ENCODE data around the gene CPEB2.
A peak's percentile ranks its signal among the peaks of the same experiment; 100 is the strongest.

Gene CPEB2

GRCh38 chr4:15011166-15011565 is 8.9 kb downstream of the CPEB2 start:
- DNase-seq: no peak

- DNase-seq: no peak
Observed at GRCh38 chr4:15012017-15012788, 9.9 kb downstream of the CPEB2 start.

- no peak for DNase-seq
Observed at GRCh38 chr4:15013585-15013984, 11.3 kb downstream of the CPEB2 start.

GRCh38 chr4:15015170-15015569 is 12.9 kb downstream of the CPEB2 start:
- no peak for DNase-seq

GRCh38 chr4:15018361-15018760 is 16.1 kb downstream of the CPEB2 start:
- no peak for DNase-seq

DNA sequence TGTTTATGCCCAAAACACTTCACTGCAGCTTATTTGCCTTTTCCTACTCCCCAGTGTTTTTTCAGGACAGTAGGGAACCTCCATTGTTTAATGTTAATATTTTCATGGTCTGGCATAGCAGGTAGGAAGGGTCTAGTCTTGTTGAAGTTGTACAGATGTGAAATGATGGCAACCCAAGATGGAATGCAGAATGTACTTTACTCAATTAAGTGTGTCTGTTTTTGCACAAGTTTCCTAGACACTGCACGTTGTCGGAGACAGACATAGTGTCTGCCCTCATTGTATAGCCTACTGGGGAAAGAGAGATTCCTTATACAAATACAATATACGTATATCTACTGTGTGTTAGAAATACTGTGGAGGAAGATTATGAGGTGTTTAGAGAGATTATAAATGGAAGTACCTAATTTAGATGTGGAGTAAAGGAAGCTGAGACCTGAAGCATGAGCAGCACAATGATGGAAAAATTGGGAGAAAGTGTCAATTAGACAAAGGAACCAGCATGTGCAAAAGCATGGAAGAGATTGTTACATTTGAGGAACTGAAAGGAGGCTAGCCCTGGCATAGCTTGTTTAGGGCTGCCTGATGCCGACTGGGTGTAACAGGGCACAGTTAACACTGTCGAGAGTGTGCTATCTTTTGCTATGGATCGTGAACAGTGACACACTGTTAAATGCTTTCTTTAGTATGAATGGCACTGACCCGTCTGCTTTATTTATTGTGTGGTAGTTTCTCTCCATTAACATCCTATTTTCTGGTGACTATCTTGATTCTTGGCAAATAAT is 18.4 kb downstream of the CPEB2 start:
- DNase-seq: no peak

DNA sequence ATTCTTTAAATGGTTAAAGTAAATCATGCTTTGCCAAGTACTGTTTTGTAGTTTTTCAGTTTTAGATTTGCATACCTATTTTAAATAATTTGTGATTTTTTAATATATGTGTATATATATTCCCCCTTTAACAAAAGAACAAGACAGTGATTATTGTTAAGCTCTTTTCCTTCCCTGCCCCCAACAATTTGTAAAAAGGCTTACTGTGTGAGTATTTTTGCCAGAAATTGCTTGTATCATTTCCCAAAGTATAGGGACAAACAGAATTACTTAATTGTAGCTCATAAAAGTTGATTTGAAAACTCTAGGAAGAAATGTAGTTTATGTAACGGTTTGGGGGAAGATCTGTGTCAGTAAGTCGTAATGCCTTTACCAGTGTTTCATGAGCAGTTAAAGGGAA is 19.0 kb downstream of the CPEB2 start:
- DNase-seq: no peak

GRCh38 chr4:15021946-15022345 is 19.7 kb downstream of the CPEB2 start:
- DNase-seq: no peak

GRCh38 chr4:15024386-15024785 is 22.1 kb downstream of the CPEB2 start:
- no peak for DNase-seq

DNA sequence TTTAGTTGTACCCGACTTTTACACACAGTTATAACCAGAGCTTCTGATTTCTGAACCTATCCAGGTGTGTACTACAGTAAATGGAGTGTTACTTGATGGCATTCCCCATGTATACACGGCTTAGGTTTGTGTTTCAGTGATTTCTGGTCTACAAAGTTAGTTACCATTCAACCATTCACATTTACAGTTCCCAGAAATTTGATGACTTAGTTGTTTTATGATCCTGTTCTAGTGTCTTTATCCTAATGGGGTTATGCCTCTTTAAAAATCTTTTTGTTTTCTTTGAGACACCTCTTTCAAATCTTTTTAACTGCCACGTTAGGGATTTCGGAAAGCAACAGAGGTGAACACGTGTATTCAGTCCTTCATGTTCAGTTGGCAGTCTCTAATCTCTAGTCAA is 23.4 kb downstream of the CPEB2 start:
- DNase-seq: no peak

- no peak for DNase-seq
Observed at GRCh38 chr4:15027921-15028435, 25.7 kb downstream of the CPEB2 start.

DNA sequence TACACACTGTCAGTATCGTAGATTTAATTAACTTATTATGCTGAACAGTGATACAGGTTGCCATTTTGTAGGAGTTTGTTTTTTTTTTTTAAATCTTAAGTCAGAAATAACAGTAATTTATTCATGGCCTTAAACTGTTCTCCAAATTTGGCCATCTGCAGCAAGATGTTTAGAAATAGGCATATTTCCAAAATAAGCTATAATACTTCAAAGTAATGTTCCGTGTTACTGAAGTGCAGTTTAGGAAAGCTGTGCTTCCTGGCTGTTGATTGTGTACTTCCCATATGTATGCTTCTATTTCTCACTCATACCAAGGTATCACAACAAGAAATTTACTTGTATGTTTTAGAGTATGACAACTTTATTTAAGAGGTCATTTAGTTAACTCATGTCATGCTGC is 28.9 kb downstream of the CPEB2 start:
- no peak for DNase-seq

DNA sequence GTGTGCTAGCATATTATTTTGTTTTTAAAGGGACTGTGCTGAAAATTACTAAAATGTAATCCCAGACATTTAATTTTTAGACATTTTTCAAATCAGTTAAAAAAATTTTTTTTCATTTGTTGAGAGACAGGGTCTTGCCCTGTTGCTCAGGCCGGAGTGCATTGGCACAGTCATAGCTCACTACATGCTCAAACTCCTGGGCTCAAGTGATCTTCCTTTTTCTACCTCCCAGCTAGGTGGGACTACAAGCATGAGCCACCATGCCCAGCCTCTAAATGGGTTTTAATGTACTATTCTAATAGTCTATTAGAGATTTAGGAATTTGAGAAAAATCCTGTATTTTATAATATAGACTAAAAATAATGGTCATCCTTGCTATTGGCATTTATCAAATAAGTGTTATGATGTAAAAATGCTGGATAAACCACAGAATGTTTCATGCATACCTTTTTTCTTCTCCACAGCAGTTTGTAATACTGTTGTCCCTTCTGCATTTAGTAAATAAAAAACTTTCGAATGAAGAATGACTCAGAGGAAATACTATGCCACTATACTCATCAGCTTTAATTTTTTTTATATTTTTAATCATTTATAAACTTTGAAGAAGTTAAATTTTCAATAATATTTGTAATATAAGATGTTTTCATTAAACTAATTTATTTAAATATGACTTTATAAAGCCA is 29.9 kb downstream of the CPEB2 start:
- no peak for DNase-seq

GRCh38 chr4:15034071-15034764 is 31.9 kb downstream of the CPEB2 start:
- DNase-seq: no peak

DNA sequence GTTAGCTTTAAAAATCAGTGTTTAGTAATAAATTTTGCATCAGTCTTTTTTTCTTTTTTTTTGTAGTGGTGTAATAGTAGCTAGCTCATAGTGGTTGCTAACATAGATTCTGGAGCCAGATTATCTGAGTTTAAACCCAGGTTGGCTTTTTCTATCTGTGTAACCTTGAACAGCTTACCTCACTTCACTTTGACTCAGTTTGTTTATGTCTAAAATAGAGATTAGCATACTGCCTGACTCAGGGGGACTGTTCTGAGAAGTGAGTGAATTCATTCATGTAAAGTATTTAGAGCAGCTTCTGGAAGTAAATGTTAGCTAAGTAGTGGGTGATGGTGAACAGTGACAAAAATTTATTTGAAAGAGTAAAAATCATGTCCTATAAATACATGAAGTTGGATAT is 32.9 kb downstream of the CPEB2 start:
- no peak for DNase-seq

DNA sequence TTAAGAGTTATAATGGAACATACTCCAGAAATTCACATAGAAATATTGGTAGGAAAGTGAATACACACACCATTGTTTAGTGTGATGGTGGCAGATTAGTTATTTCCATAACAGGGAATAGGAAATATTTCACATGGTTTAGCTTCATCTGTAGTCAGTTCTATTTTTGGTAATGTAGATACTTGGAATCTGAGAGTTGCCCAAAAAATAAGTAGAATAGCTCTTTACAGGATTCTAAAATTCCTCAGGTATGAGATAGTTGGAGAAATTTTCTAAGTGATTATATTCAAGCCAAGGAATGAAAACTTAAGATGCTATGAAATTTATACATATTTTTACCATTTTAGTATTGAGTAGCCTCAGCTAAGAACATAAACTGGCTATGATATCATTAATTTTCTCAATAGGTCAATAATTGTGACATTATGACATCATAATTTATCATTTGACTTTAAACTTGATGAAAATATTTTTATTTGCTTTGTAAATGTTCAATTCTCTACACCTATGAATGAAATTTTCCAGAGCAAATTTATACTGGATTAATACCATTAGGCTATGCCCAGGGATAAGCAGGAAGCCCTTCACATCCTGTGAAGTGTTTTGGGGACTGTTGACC is 35.8 kb downstream of the CPEB2 start:
- DNase-seq: no peak

DNA sequence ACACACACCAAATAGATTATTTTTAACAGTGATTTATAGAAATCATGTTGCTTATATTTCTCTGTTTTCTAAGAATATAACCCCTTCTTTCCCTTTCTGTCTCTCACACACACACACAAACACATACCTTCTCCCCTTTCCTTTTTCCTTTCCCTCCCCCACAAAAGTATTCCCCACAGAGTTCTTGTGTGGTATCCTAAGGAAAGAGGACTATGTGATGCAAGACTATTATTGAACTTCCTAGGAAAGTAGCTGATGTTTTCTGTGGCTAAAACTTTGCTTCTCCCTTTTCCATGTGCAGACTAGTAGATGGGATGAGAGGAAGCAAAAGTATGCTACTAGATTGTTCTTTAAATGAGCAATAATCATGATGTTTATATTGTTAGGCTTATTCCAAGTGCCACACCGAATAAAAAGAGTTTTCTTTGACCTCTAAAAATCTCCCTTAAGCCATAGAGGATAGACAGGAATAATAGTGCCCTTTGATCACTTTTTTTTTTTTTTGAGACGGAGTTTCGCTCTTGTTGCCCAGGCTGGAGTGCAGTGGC is 38.7 kb downstream of the CPEB2 start:
- DNase-seq: no peak

DNA sequence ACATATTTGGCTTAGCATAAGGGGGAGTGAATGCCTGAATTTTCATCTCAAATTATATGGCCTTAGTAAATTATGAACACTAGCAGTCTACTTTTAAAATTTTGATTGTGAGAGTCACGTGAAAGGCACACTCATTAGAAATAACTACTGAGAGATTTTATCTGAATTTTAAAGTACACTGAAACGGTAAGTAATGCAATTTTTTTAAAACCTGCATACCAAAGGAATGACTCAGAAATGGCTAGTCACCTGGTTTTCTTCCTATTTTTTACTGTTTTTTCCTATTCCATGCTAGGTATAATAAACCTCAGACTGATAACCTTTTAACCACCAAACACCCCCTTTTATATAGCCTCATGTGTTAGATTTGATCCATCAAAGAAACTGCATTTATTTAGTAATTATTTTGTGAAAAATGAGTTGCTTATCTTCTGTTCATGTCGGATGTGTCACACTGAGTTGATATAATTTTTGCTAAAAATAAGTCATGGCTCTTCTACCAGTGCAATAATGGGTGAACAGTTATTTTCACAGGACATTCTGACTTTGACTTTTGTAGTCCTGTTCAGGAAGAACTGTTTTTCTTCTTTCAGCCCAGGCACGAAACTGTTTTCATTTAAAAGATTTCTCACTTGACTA is 40.4 kb downstream of the CPEB2 start:
- no peak for DNase-seq

DNA sequence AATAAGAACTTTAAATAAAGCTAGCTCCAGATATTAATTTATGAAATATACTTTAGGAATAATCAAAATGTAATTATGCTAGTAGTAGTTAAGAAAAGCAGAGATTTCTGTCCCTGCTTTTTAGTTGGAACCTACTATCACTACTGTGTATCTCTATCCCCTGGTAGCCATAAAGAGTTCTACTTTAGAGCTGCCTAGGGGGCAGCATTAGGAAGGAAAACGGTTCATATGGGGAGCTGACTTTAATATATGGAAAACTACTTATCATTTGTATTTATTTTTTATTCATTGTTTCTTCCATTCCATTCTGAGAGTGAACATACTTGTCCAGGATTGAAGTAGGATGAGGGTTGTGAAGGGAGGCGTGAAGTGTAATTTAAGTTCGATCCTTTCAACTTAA is 40.9 kb downstream of the CPEB2 start:
- peak; percentile 17 for DNase-seq

GRCh38 chr4:15043922-15044321 is 41.6 kb downstream of the CPEB2 start:
- no peak for DNase-seq

DNA sequence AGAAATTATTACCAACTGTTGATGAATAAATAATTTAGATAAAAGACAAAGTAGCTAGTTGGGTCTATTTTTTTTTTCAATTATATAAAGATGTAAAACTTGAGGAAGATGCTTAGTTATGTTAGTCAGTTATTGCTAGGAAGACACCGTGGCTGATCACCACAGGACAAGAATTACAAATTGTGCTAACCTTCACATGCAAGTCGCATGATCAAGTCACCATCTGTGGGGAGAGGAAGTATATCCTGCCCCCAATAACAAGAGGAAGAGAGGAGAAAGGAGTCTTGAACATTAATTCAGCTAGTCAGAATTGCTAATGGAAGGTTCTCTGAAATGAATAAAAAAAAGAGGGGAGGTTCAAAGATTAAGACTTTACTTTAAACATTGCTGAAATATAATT is 52.3 kb downstream of the CPEB2 start:
- no peak for DNase-seq

GRCh38 chr4:15060213-15060612 is 57.9 kb downstream of the CPEB2 start:
- no peak for DNase-seq

Measured in NCI-H69 (cell line).